ENCODE measurements around the gene JUNB.

JUNB gene

GRCh38 chr19:12791345-12792050 is at the start of gene JUNB:
TSS of gene JUNB (plus strand) at chr19:12791486. CDS start at chr19:12791772, 286 bp downstream.
- in situ Hi-C loops (cut with MboI; ENCODE audit: low pct_unique_long_range_greater_than_20kb, low sequenced_read_pairs, unreplicated experiment): no loop called here
- TF ChIP-seq CTCF (IDR thresholded peaks at IDR 0.05; ENCODE audit: extremely low read depth, insufficient read depth, missing control alignments): no peak
- DNase-seq (ENCODE audit: low spot score): peak; percentile 95

GRCh38 chr19:12745166-12745897 is 46.0 kb upstream of the JUNB start:
- TF ChIP-seq CTCF (IDR thresholded peaks at IDR 0.05; ENCODE audit: extremely low read depth, insufficient read depth, missing control alignments): no peak
- in situ Hi-C loops (cut with MboI; ENCODE audit: low pct_unique_long_range_greater_than_20kb, low sequenced_read_pairs, unreplicated experiment): no loop called here

GRCh38 chr19:12748489-12748888 is 42.8 kb upstream of the JUNB start:
- TF ChIP-seq CTCF (IDR thresholded peaks at IDR 0.05; ENCODE audit: extremely low read depth, insufficient read depth, missing control alignments): no peak
- in situ Hi-C loops (cut with MboI; ENCODE audit: low pct_unique_long_range_greater_than_20kb, low sequenced_read_pairs, unreplicated experiment): no loop called here
- no peak for DNase-seq (ENCODE audit: low spot score)

More at GRCh38 chr19:12745166-12745897, 46.0 kb upstream of the JUNB start:
- DNase-seq (ENCODE audit: low spot score): no peak

- no peak for TF ChIP-seq CTCF (IDR thresholded peaks at IDR 0.05; ENCODE audit: extremely low read depth, insufficient read depth, missing control alignments)
- in situ Hi-C loops (cut with MboI; ENCODE audit: low pct_unique_long_range_greater_than_20kb, low sequenced_read_pairs, unreplicated experiment): loop anchor here (10.0 kb wide), 1 partner anchor 185 kb away; no protein-coding TSS in a partner anchor
- DNase-seq (ENCODE audit: low spot score): no peak
Measured at GRCh38 chr19:12749938-12750521, 41.3 kb upstream of the JUNB start.

GRCh38 chr19:12750851-12751250 is 40.4 kb upstream of the JUNB start:
- DNase-seq (ENCODE audit: low spot score): no peak
- in situ Hi-C loops (cut with MboI; ENCODE audit: low pct_unique_long_range_greater_than_20kb, low sequenced_read_pairs, unreplicated experiment): loop anchor here (10.0 kb wide), 1 partner anchor 186 kb away; no protein-coding TSS in a partner anchor
- no peak for TF ChIP-seq CTCF (IDR thresholded peaks at IDR 0.05; ENCODE audit: extremely low read depth, insufficient read depth, missing control alignments)

GRCh38 chr19:12751635-12752034 is 39.7 kb upstream of the JUNB start, which contains the start of gene BEST2:
TSS of gene BEST2 (plus strand) at chr19:12751791. CDS start at chr19:12752593, 802 bp downstream.
- no peak for TF ChIP-seq CTCF (IDR thresholded peaks at IDR 0.05; ENCODE audit: extremely low read depth, insufficient read depth, missing control alignments)
- in situ Hi-C loops (cut with MboI; ENCODE audit: low pct_unique_long_range_greater_than_20kb, low sequenced_read_pairs, unreplicated experiment): loop anchor here (10.0 kb wide), 1 partner anchor 187 kb away; no protein-coding TSS in a partner anchor
- no peak for DNase-seq (ENCODE audit: low spot score)
